Mesendoderm (in vitro differentiated cells): ENCODE data around the gene DISP3.

Experiments used
- DNase-seq: peaks from one replicate; pipeline ENCODE4 v3.0.0; 2013
- H2AK5ac ChIP-seq: 2 replicates; pipeline ENCODE4 v1.6.1; 2013; ENCODE audit warnings: low read length, inconsistent platforms
- H2BK120ac ChIP-seq: 2 replicates; pipeline ENCODE4 v1.6.1; 2013; ENCODE audit warnings: low read depth, mild to moderate bottlenecking, low read length, moderate library complexity, mixed read lengths
- H2BK15ac ChIP-seq: replicated peaks from 2 replicates; pipeline ENCODE4 v1.6.1; 2013; ENCODE audit warnings: low read depth, mild to moderate bottlenecking, moderate library complexity
- H2BK5ac ChIP-seq: 2 replicates; pipeline ENCODE4 v1.6.1; 2013; ENCODE audit warnings: low read length, inconsistent platforms
- H3K18ac ChIP-seq: 2 replicates; pipeline ENCODE4 v1.6.1; 2013; ENCODE audit warnings: mild to moderate bottlenecking, low read length, mixed read lengths
- H3K23ac ChIP-seq: one replicate; pipeline ENCODE4 v1.6.1; 2013; ENCODE audit warnings: low read length
- H3K27ac ChIP-seq: 2 replicates; pipeline ENCODE4 v1.5.1; 2013; ENCODE audit warnings: low read depth, mild to moderate bottlenecking, inconsistent platforms, low read length, moderate library complexity
- H3K27me3 ChIP-seq: 2 replicates; pipeline ENCODE4 v1.6.1; 2013; ENCODE audit warnings: low read length, control low read depth, mild to moderate bottlenecking, inconsistent platforms; ENCODE audit not compliant: insufficient read depth, poor library complexity
- H3K36me3 ChIP-seq: 2 replicates; pipeline ENCODE4 v1.6.1; 2013; ENCODE audit warnings: low read length, inconsistent platforms; ENCODE audit not compliant: control insufficient read depth, insufficient read depth
- H3K4ac ChIP-seq: one replicate; pipeline ENCODE4 v1.6.1; 2013; ENCODE audit warnings: low read depth, mild to moderate bottlenecking, low read length, moderate library complexity
- H3K4me1 ChIP-seq: 2 replicates; pipeline ENCODE4 v1.6.1; 2013; ENCODE audit warnings: low read depth, low read length, inconsistent platforms; ENCODE audit not compliant: control insufficient read depth
- H3K4me2 ChIP-seq: 2 replicates; pipeline ENCODE4 v1.6.1; 2013; ENCODE audit warnings: low read length
- H3K4me3 ChIP-seq: 2 replicates; pipeline ENCODE4 v1.5.1; 2013; ENCODE audit warnings: mild to moderate bottlenecking, low read length
- H3K56ac ChIP-seq: one replicate; pipeline ENCODE4 v1.6.1; 2013; ENCODE audit warnings: low read length
- H3K79me1 ChIP-seq: 2 replicates; pipeline ENCODE4 v1.6.1; 2013; ENCODE audit warnings: low read length, inconsistent platforms
- H3K79me2 ChIP-seq: 2 replicates; pipeline ENCODE4 v1.6.1; 2013; ENCODE audit warnings: mild to moderate bottlenecking, low read length; ENCODE audit not compliant: control insufficient read depth, insufficient read depth
- H3K9ac ChIP-seq: 2 replicates; pipeline ENCODE4 v1.6.1; 2013; ENCODE audit warnings: low read length, inconsistent platforms
- H4K5ac ChIP-seq: one replicate; pipeline ENCODE4 v1.6.1; 2013; ENCODE audit warnings: low read length
- H4K8ac ChIP-seq: one replicate; pipeline ENCODE4 v1.6.1; 2013; ENCODE audit warnings: low read depth, mild to moderate bottlenecking, control low read depth, low read length, moderate library complexity
- WGBS: extraction: QIAGEN DNeasy Blood & Tissue Kit; methylation state at CpG from one replicate; pipeline ENCODE4 v1.1.7; 2013; ENCODE audit warnings: low lambda C conversion rate, missing lambda C conversion rate; ENCODE audit not compliant: insufficient coverage; ENCODE audit errors: extremely low coverage; 5-methylcytosine and 5-hydroxymethylcytosine counted together

DISP3 gene

DNA sequence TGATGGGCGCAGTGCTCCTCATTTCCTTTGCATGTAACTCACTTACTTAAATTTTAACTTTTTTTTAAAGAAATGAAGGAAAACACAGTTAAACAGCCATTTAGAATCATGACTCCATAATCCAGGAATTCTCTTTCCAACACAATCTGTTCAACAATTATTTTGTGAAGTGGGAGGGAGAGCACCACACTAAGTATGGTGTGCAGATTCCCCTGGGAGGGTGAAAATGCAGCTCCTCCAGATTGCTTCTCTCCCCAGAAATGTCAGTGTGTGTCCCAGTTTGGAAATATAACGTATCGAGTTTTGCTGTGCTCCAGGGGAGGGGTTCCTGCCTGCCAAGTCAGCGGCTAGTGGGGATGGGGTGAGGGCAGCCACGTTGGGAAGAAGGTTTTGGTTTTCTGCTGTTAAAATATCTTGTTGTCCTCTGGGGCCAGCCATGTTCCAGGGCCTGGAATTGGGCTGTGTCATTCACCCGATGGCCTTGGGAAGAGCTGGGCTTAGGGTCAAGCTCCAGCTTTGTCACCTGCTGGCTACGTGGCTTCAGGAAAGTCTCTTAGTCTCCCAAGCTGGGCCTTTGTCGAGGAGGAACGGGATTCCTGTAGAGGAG, 17.3 kb upstream of the DISP3 start:
- H3K27me3 ChIP-seq: no peaks in the 10 kb centered on the region
- H4K8ac ChIP-seq: no peak overlapping the region

DNA sequence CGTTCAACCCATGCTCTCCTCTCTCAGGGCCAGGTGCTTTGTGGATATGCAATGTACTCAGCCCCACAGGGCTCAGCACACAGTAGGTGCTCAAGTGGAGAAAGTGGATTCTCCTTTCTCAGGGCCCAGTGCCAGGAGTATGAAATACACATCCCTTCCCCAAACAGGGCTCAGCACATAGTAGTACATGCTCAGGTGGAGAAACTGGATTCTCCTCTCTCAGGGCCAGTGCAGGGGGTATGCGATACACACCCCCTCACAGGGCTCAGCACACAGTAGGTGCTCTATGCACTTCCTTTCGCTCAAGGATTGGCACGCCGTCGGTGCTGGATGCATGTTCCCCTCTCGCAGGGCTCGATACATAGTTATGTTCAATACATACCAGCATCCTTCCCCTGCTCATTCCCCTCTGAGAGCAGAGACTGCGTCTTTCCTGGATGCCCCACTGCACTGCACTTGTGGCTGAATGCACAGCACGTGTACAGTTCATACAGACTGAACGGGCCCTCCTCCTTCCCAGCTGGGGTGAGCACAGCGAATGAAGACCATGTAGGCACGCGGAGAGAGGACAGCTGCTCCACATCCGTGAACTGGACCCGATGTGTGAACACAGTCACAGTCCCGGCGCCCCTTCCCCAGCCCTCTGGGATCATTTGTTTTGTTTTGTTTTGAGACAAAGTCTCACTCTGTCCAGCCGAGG, 16.6 kb upstream of the DISP3 start:
- Histone ChIP-seq H3K4me3 (no peak overlapping the region), H2BK5ac (no peak overlapping the region), H3K9ac (no peak overlapping the region), H3K27me3 (no peaks in the 10 kb centered on the region), H3K36me3 (no peaks in the 10 kb centered on the region), H2BK15ac (no peak overlapping the region), H3K27ac (no peak overlapping the region), H3K4ac (no peak overlapping the region), H4K5ac (no peak overlapping the region), H2AK5ac (no peak overlapping the region), H2BK120ac (no peak overlapping the region), H3K4me1 (no peaks in the 10 kb centered on the region), H3K18ac (no peak overlapping the region), H3K79me2 (no peaks in the 10 kb centered on the region), H4K8ac (no peak overlapping the region), H3K79me1 (no peaks in the 10 kb centered on the region), H3K56ac (no peak overlapping the region), H3K4me2 (no peak overlapping the region), H3K23ac (no peak overlapping the region)
- WGBS: no CpG with 5 or more reads among the region's 19 CpGs
- DNase-seq: no peak

More for the DNA sequence above, 17.3 kb upstream of the DISP3 start:
- Histone ChIP-seq H3K79me2 (no peaks in the 10 kb centered on the region), H4K5ac (no peak overlapping the region), H3K79me1 (no peaks in the 10 kb centered on the region), H2BK120ac (no peak overlapping the region), H2AK5ac (no peak overlapping the region), H3K4me1 (no peaks in the 10 kb centered on the region), H3K4ac (no peak overlapping the region), H2BK15ac (no peak overlapping the region), H3K4me2 (no peak overlapping the region), H3K36me3 (no peaks in the 10 kb centered on the region), H3K18ac (no peak overlapping the region), H3K27ac (no peak overlapping the region), H3K4me3 (no peak overlapping the region), H3K9ac (no peak overlapping the region), H3K56ac (no peak overlapping the region), H3K23ac (no peak overlapping the region), H2BK5ac (no peak overlapping the region)
- WGBS: no CpG with 5 or more reads among the region's 9 CpGs
- DNase-seq: no peak

DNA sequence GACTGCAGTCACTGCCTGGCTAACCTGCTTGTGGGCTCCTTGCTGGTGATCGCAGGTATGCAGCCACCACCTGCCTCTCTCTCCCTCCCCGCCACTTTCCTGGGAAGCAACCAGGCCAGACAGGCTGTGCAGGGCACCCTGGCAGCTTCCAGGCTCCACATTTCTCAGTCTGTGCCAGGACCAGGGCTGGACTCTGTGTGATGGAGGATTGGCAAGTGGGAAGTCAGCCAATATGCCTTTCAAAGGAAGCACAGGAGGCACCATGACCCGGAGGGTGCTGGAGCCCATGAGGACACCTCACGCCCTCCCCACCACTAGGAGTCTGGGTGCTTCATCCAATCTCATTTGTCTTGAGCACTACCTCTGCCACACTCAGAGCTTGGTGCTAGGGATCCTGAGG, 15.8 kb upstream of the DISP3 start:
- no peak overlapping the region for H4K8ac ChIP-seq
- H3K27me3 ChIP-seq: no peaks in the 10 kb centered on the region
- H2BK15ac ChIP-seq: no peak overlapping the region
- H3K27ac ChIP-seq: no peak overlapping the region
- H3K9ac ChIP-seq: no peak overlapping the region
- H2BK120ac ChIP-seq: no peak overlapping the region
- no peak overlapping the region for H3K4me3 ChIP-seq
- no peak overlapping the region for H2BK5ac ChIP-seq
- H3K23ac ChIP-seq: no peak overlapping the region
- no peak overlapping the region for H3K18ac ChIP-seq
- no peak overlapping the region for H2AK5ac ChIP-seq
- no peaks in the 10 kb centered on the region for H3K79me1 ChIP-seq
- H3K4me1 ChIP-seq: no peaks in the 10 kb centered on the region
- H3K4me2 ChIP-seq: no peak overlapping the region
- WGBS: no CpG with 5 or more reads among the region's 4 CpGs
- no peak for DNase-seq
- H3K56ac ChIP-seq: no peak overlapping the region
- no peak overlapping the region for H4K5ac ChIP-seq
- H3K36me3 ChIP-seq: no peaks in the 10 kb centered on the region
- H3K79me2 ChIP-seq: no peaks in the 10 kb centered on the region
- H3K4ac ChIP-seq: no peak overlapping the region

DNA sequence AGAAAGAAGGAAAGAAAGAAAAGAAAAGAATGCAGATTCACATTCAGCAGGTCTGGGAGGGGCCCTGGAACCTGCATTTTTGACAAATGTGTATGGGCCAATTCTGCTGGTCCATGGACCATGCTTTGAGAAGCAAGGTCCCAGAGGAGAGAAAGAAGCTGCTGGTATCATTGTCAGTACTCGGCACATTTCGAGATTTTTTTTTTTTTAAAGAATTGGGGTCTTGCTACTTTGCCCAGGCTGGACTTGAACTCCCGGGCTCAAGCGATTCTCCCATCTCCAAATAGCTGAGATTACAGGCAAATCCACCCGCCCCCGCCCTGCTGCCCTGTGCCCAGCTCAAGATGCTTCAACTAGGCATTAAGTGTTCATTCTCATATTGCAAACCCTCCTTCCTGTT, 13.6 kb upstream of the DISP3 start:
- no peak overlapping the region for H2BK120ac ChIP-seq
- H4K5ac ChIP-seq: no peak overlapping the region
- no peak overlapping the region for H3K9ac ChIP-seq
- no peaks in the 10 kb centered on the region for H3K79me2 ChIP-seq
- H3K4me1 ChIP-seq: no peaks in the 10 kb centered on the region
- no peak overlapping the region for H4K8ac ChIP-seq
- no peak overlapping the region for H3K27ac ChIP-seq
- H3K18ac ChIP-seq: no peak overlapping the region
- H3K4me2 ChIP-seq: no peak overlapping the region
- H3K27me3 ChIP-seq: no peaks in the 10 kb centered on the region
- H3K56ac ChIP-seq: no peak overlapping the region
- whole genome bisulfite sequencing: no CpG with 5 or more reads among the region's 6 CpGs
- no peak overlapping the region for H2BK5ac ChIP-seq
- H2AK5ac ChIP-seq: no peak overlapping the region
- H3K4ac ChIP-seq: no peak overlapping the region
- H3K23ac ChIP-seq: no peak overlapping the region
- H3K36me3 ChIP-seq: no peaks in the 10 kb centered on the region
- H3K4me3 ChIP-seq: no peak overlapping the region
- no peaks in the 10 kb centered on the region for H3K79me1 ChIP-seq
- no peak for DNase-seq
- H2BK15ac ChIP-seq: no peak overlapping the region

DNA sequence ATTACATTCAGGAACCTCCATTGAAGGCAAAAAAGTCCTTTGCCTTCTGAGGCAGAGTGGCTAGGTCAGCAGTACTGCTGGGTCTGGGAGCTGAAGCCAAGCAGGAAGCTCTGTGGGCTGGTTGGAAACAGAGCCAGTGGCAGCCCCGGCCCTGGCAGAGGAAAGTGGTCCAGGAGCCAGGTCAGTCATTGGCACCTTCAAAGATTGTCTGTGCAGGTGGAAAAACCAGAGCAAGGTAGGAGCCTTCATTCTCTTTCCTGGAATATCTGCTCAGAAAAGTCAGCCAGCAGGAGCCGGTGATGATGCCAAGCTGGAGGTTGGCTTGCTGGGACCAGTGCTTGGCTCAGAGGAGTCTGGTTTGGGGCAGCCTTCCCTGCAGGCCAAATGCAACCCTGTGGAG, 12.5 kb upstream of the DISP3 start:
- Histone ChIP-seq H3K36me3 (no peaks in the 10 kb centered on the region), H2BK5ac (no peak overlapping the region), H4K5ac (no peak overlapping the region), H3K56ac (no peak overlapping the region), H3K79me1 (no peaks in the 10 kb centered on the region), H4K8ac (no peak overlapping the region), H2AK5ac (no peak overlapping the region), H3K9ac (no peak overlapping the region), H2BK15ac (no peak overlapping the region), H3K27me3 (no peaks in the 10 kb centered on the region), H3K4me1 (no peaks in the 10 kb centered on the region), H3K4me2 (no peak overlapping the region), H3K23ac (no peak overlapping the region), H3K4ac (no peak overlapping the region), H3K18ac (no peak overlapping the region), H3K79me2 (no peaks in the 10 kb centered on the region), H3K27ac (no peak overlapping the region), H2BK120ac (no peak overlapping the region), H3K4me3 (no peak overlapping the region)
- no CpG with 5 or more reads among the region's 2 CpGs for WGBS
- no peak for DNase-seq

DNA sequence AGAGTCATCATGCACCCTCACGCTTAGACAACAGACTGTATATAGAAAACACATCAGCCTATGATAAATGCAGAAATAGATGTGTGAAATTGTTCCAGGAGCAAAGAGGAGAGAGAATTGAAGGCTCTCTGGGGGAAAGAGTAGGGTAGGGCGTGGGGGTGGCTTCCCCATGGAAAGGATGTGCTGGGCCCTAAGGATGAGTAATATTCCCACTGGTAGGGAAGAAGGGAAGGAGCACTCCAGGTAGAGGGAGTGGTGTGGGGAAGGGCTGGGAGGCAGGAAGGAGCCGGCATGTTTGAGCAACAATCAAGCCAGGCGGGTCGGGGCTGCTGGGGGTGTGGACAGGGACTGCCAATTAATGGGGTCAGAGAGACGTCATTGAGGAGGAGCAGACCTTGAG, 10.1 kb upstream of the DISP3 start:
- Histone ChIP-seq H3K79me2 (no peaks in the 10 kb centered on the region), H3K36me3 (no peaks in the 10 kb centered on the region), H3K4ac (no peak overlapping the region), H2AK5ac (no peak overlapping the region), H3K27ac (no peak overlapping the region), H2BK5ac (no peak overlapping the region), H3K56ac (no peak overlapping the region), H3K27me3 (no peaks in the 10 kb centered on the region), H4K5ac (no peak overlapping the region), H3K79me1 (no peaks in the 10 kb centered on the region), H3K4me3 (no peak overlapping the region), H3K4me2 (no peak overlapping the region), H4K8ac (no peak overlapping the region), H2BK15ac (no peak overlapping the region), H3K4me1 (no peaks in the 10 kb centered on the region), H3K23ac (no peak overlapping the region), H3K18ac (no peak overlapping the region), H3K9ac (no peak overlapping the region), H2BK120ac (no peak overlapping the region)
- no CpG with 5 or more reads among the region's 6 CpGs for WGBS
- no peak for DNase-seq
